ENCODE data around the gene GPR35. TPM values are rescaled to one million over a fixed set of nuclear protein-coding genes. Genes with fewer than 3 reads are reported as not detected.

Gene GPR35
- total RNA-seq, 1 experiment from 2014 or later, result 4.2 TPM

DNA sequence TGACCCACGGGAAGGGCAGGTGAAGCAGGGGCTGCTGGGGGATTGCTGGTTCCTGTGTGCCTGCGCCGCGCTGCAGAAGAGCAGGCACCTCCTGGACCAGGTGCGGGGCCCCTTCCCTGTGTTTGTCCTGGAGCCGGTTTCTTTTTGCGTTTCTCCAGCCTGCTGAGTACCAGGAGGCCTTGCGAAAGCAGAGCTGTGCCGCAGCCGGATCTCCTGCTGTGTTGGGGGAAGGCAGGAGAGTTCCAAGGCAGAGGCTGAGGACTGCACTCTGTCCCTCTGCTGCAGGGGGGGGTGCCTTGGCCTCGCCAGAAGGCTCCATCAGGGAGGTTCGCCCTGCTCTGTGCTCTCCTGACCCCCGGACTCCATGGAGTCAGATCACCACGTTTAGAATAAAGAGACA is 35.9 kb upstream of the GPR35 start:
- TF ChIP-seq POLR2A (IDR thresholded peaks at IDR 0.05; ENCODE audit: borderline replicate concordance, extremely low read depth, insufficient read depth, insufficient read length), result no peak
- TF ChIP-seq FOSL1 (IDR thresholded peaks at IDR 0.05; ENCODE audit: low read depth), result no peak
- TF ChIP-seq REST (IDR thresholded peaks at IDR 0.05; ENCODE audit: low read depth), result no peak
- no peak for TF ChIP-seq TCF7L2 (IDR thresholded peaks at IDR 0.05; ENCODE audit: borderline replicate concordance, extremely low read depth, insufficient read depth, insufficient read length)
- no peak for TF ChIP-seq CEBPB (IDR thresholded peaks at IDR 0.05; ENCODE audit: low read depth)
- no peak for TF ChIP-seq SIN3A (IDR thresholded peaks at IDR 0.05; ENCODE audit: low read depth)
- TF ChIP-seq POLR2AphosphoS5 (IDR thresholded peaks at IDR 0.05; ENCODE audit: low read depth, low read length), result no peak
- no peak for TF ChIP-seq ATF3 (IDR thresholded peaks at IDR 0.05)
- TF ChIP-seq YY1 (IDR thresholded peaks at IDR 0.05; ENCODE audit: extremely low read depth, insufficient replicate concordance, low read depth, low read length), result no peak
- TF ChIP-seq ELF1 (IDR thresholded peaks at IDR 0.05; ENCODE audit: borderline replicate concordance, low read depth), result no peak
- no peak for TF ChIP-seq EZH2phosphoT487 (IDR thresholded peaks at IDR 0.05; ENCODE audit: borderline replicate concordance)
- no peak for TF ChIP-seq ZNF274 (IDR thresholded peaks at IDR 0.05; ENCODE audit: low read depth, low read length)
- no peak for TF ChIP-seq EGR1 (IDR thresholded peaks at IDR 0.05; ENCODE audit: low read depth)
- TF ChIP-seq JUND (IDR thresholded peaks at IDR 0.05), result no peak
- ChIA-PET POLR2A (interaction anchor here (0.6 kb wide), 1 partner anchor 356 kb away, joined by 6 read pairs; no protein-coding TSS in a partner anchor), CTCF (interaction anchor here (0.9 kb wide), 1 partner anchor 9 kb away, joined by 3 read pairs; no protein-coding TSS in a partner anchor), RAD21 (ENCODE audit: low non-redundant PET in 1 of 2, low total read pairs in 2 of 2, uncharacterized antibody in 2 of 2, unreplicated experiment in 2 of 2) (no interaction called here)
- H3K9me3 ChIP-seq (ENCODE audit: control insufficient read depth in 1 of 2, insufficient read depth in 1 of 2, low read depth in 1 of 2, low read length in 2 of 2), result no peaks in the 10 kb centered on the region
- intact Hi-C loops (cut with micrococcal nuclease), result no loop called here
- no peaks in the 10 kb centered on the region for H4K20me1 ChIP-seq (ENCODE audit: insufficient read depth)
- H3K4me2 ChIP-seq (ENCODE audit: low read length), result no peak overlapping the region
- no peak overlapping the region for H3K27ac ChIP-seq (ENCODE audit: low read depth, low read length)
- peaks cover 50% of the 10 kb centered on the region for H3K79me2 ChIP-seq (ENCODE audit: insufficient read depth, low read length)
- no peak for ATAC-seq
- H3K36me3 ChIP-seq (ENCODE audit: control insufficient read depth in 1 of 2, insufficient read depth in 2 of 2, low read length in 2 of 2), result peaks cover 3 to 9% of the 10 kb centered on the region in 2 experiments; a peak in 3 of 4 replicates
- no peak overlapping the region for H3K9ac ChIP-seq (ENCODE audit: low read length)
- no peaks in the 10 kb centered on the region for H3K27me3 ChIP-seq (ENCODE audit: insufficient read depth, low read length)
- no TSS peak for BruUV-seq (replicated peaks)
- no peaks in the 10 kb centered on the region for H3K9me2 ChIP-seq (ENCODE audit: insufficient read depth)
- H2AFZ ChIP-seq (ENCODE audit: low read depth, low read length, poor library complexity, severe bottlenecking), result no peak overlapping the region
- H3K4me1 ChIP-seq (ENCODE audit: control insufficient read depth in 1 of 2, insufficient read depth in 2 of 2, low read length in 2 of 2), result peaks cover 20 to 27% of the 10 kb centered on the region in 2 experiments
- DNase-seq (ENCODE audit: low read depth, low spot score), result no peak
- no peak overlapping the region for H3K4me3 ChIP-seq (replicated peaks in 1 of 2; ENCODE audit: low read depth in 1 of 2, low read length in 2 of 2)

All from HCT116 (cell line).